ENCODE results near the gene CFAP77.

- TF ChIP-seq EZH2 (IDR thresholded peaks at IDR 0.05; ENCODE audit: borderline replicate concordance, low read depth, low read length) (no peak), ETV1 (tag; conservative IDR thresholded peaks at IDR 0.05; ENCODE audit: low read depth) (no peak)
Observed at GRCh38 chr9:132506977-132507669, 97.1 kb downstream of the CFAP77 start.

All from K562 (cell line).